ENCODE results near the gene SLC25A27.

GRCh38 chr6:46618726-46619125 is 34.0 kb upstream of the SLC25A27 start:
- no peak for TF ChIP-seq GATA3 (IDR thresholded peaks at IDR 0.05; ENCODE audit: low read depth, low read length)
- no peak for TF ChIP-seq GATA2 (IDR thresholded peaks at IDR 0.05; ENCODE audit: low read depth, low read length)
